HepG2 (cell line): ENCODE measurements around the gene RABEP2. TPM values are rescaled to one million over a fixed set of nuclear protein-coding genes. Genes with fewer than 3 reads are reported as not detected.

ENCODE experiments used
- ARNT2 ChIP-seq: sonication (generic); formaldehyde crosslinking; IDR thresholded peaks from 2 replicates; pipeline ENCODE4 v1.8.0; 2022; ENCODE audit warnings: mild to moderate bottlenecking, low read depth, missing genetic modification reagents, moderate library complexity
- ATRX ChIP-seq: sonication (generic); formaldehyde crosslinking; IDR thresholded peaks from 2 replicates; pipeline ENCODE4 v1.4.0; 2020; ENCODE audit warnings: missing genetic modification reagents, borderline replicate concordance
- HIVEP1 ChIP-seq: sonication (generic); formaldehyde crosslinking; IDR thresholded peaks from 2 replicates; pipeline ENCODE4 v1.4.0; 2020; ENCODE audit warnings: mild to moderate bottlenecking, missing genetic modification reagents
- KMT2A ChIP-seq: sonication (generic); formaldehyde crosslinking; IDR thresholded peaks from 2 replicates; pipeline ENCODE4 v1.4.0; 2020; ENCODE audit warnings: missing genetic modification reagents
- PAX8 ChIP-seq: sonication (generic); formaldehyde crosslinking; IDR thresholded peaks from 2 replicates; pipeline ENCODE4 v1.8.0; 2022; ENCODE audit warnings: mild to moderate bottlenecking, missing genetic modification reagents, borderline replicate concordance
- PHF5A ChIP-seq: IDR thresholded peaks from one replicate; pipeline ENCODE4 v1.6.1; 2018; ENCODE audit warnings: low read depth, missing genetic modification reagents; ENCODE audit not compliant: unreplicated experiment
- SUZ12 ChIP-seq: fragments of 150-350 bp; IDR thresholded peaks from 2 replicates; pipeline ENCODE4 v1.6.1; 2014; ENCODE audit warnings: low read depth, low read length
- SYNCRIP ChIP-seq: fragments of 200-400 bp; formaldehyde crosslinking; IDR thresholded peaks from 2 replicates; pipeline ENCODE4 v1.6.1; 2018; ENCODE audit warnings: mild to moderate bottlenecking, low read depth, low read length; ENCODE audit not compliant: insufficient read depth
- TBX3 ChIP-seq: fragments of 450-650 bp; IDR thresholded peaks from 2 replicates; pipeline ENCODE4 v1.6.1; 2017; ENCODE audit warnings: antibody characterized with exemption, mild to moderate bottlenecking, inconsistent platforms, borderline replicate concordance
- U2AF2 ChIP-seq: fragments of 200-400 bp; formaldehyde crosslinking; IDR thresholded peaks from 2 replicates; pipeline ENCODE4 v1.6.1; 2017; ENCODE audit warnings: low read depth, mild to moderate bottlenecking, low read length
- YY1 ChIP-seq: IDR thresholded peaks from 2 replicates; pipeline ENCODE4 v1.6.1; 2011; ENCODE audit warnings: low read length, low read depth, moderate library complexity, mild to moderate bottlenecking; ENCODE audit not compliant: insufficient read depth, insufficient replicate concordance
- ZFP1 ChIP-seq: IDR thresholded peaks from 2 replicates; pipeline ENCODE4 v1.6.1; 2016
- ZMAT5 ChIP-seq: sonication (generic); formaldehyde crosslinking; IDR thresholded peaks from 2 replicates; pipeline ENCODE4 v1.5.0; 2020; ENCODE audit warnings: mild to moderate bottlenecking, low read depth, missing genetic modification reagents, borderline replicate concordance
- ZNF496 ChIP-seq: sonication (generic); formaldehyde crosslinking; IDR thresholded peaks from 2 replicates; pipeline ENCODE4 v1.8.1; 2023; ENCODE audit warnings: mild to moderate bottlenecking, moderate library complexity, missing genetic modification reagents; ENCODE audit not compliant: insufficient replicate concordance
- ZNF891 ChIP-seq: sonication (generic); formaldehyde crosslinking; IDR thresholded peaks from 2 replicates; pipeline ENCODE4 v1.5.0; 2020; ENCODE audit warnings: mild to moderate bottlenecking, missing genetic modification reagents
- polyA plus RNA-seq, 8 experiments: library from polyadenylated mRNA; depleted of rRNA in 3 of 8; stranded (reverse) in 7 of 8; unstranded in 1 of 8; fragments of >200 nt; fragmentation: Illumina TruSeq in 4 of 8; extraction: Trizol in 4 of 8; gene quantifications; 2 replicates each; pipeline versions ENCODE4 v1.2.1 to v1.2.3, GENCODE V29; 2011 to 2016; ENCODE audit warnings: low read depth in 4 of 8, missing spikeins in 1 of 8, mixed read lengths in 1 of 8; ENCODE audit not compliant: insufficient read depth in 1 of 8
- total RNA-seq, 5 experiments: library from RNA; depleted of rRNA; stranded (reverse); fragments of >200 nt; fragmentation: Illumina TruSeq; extraction: Trizol; gene quantifications; 2 replicates each; pipeline ENCODE4 v1.2.3, GENCODE V29; 2016; ENCODE audit warnings: low read depth in 1 of 5
- TF ChIP-seq, protein P1 (sequence below): sonication (generic); formaldehyde crosslinking; IDR thresholded peaks from 2 replicates; pipeline ENCODE4 v1.4.0; 2020; ENCODE audit warnings: mild to moderate bottlenecking, missing genetic modification reagents
- TF ChIP-seq, protein P2 (sequence below): sonication (generic); formaldehyde crosslinking; IDR thresholded peaks from 2 replicates; pipeline ENCODE4 v1.4.0; 2020; ENCODE audit warnings: missing genetic modification reagents
- TF ChIP-seq, protein P3 (sequence below): sonication (generic); formaldehyde crosslinking; IDR thresholded peaks from 2 replicates; pipeline ENCODE4 v1.5.0; 2020; ENCODE audit warnings: missing genetic modification reagents
- TF ChIP-seq, protein P4 (sequence below): sonication (generic); formaldehyde crosslinking; IDR thresholded peaks from 2 replicates; pipeline ENCODE4 v1.4.0; 2020; ENCODE audit warnings: mild to moderate bottlenecking, missing genetic modification reagents

Gene RABEP2
- total and polyA plus RNA-seq, 2 of the 13 experiments (the other 11 are each of a cell fraction or from before 2014, with no cell fraction given) = 10.8 to 18.4 TPM

DNA sequence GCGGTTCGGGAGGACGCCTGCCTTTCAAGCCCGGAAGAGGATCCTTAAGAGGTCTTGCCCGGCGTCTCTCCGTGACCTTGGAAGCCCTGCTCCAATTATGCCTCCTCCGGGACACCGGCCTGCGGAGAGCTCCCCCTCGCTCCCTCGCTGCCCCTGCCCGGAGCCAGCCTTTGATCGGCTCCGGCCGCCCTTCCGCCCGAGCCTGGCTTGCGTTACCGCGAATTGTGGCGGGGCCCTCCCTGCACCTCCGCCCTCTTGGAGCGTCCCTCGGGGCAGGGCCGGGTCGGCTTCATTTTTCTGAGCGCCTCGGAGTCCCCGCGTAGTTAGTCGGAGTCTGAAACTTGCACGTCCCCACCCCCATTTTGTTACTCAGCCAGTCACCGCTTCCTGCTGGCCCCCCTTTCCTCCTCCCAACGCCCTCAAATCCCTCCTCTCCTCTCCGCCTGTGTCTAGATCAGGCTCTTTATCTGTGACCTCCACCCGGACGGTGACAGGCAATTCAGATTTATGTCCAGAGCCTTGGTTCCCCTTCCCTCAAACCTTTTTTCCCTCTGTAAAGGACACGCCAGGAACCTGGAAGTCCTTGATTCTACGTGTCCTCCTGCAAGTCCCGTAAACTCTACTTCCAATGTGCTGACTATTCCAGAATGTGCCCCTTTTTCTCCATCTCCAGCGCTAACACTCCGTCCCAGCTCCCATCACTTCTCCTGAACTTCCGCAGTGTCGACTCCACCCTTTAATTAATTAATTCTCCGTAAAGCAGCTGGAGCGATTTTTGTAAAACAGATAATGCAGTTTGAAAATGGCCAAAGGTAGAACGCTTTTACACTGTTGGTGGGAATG lies 569 bp upstream of the RABEP2 start (continued):
- no peak for TF ChIP-seq TBX3
- no peak for TF ChIP-seq U2AF2
- no peak for TF ChIP-seq ZMAT5 (CRISPR knock-in tag)
- no peak for TF ChIP-seq ATRX
- peak; percentile 49; the same call in 1 of the 2 replicates for TF ChIP-seq HIVEP1
- TF ChIP-seq, protein P1, sequence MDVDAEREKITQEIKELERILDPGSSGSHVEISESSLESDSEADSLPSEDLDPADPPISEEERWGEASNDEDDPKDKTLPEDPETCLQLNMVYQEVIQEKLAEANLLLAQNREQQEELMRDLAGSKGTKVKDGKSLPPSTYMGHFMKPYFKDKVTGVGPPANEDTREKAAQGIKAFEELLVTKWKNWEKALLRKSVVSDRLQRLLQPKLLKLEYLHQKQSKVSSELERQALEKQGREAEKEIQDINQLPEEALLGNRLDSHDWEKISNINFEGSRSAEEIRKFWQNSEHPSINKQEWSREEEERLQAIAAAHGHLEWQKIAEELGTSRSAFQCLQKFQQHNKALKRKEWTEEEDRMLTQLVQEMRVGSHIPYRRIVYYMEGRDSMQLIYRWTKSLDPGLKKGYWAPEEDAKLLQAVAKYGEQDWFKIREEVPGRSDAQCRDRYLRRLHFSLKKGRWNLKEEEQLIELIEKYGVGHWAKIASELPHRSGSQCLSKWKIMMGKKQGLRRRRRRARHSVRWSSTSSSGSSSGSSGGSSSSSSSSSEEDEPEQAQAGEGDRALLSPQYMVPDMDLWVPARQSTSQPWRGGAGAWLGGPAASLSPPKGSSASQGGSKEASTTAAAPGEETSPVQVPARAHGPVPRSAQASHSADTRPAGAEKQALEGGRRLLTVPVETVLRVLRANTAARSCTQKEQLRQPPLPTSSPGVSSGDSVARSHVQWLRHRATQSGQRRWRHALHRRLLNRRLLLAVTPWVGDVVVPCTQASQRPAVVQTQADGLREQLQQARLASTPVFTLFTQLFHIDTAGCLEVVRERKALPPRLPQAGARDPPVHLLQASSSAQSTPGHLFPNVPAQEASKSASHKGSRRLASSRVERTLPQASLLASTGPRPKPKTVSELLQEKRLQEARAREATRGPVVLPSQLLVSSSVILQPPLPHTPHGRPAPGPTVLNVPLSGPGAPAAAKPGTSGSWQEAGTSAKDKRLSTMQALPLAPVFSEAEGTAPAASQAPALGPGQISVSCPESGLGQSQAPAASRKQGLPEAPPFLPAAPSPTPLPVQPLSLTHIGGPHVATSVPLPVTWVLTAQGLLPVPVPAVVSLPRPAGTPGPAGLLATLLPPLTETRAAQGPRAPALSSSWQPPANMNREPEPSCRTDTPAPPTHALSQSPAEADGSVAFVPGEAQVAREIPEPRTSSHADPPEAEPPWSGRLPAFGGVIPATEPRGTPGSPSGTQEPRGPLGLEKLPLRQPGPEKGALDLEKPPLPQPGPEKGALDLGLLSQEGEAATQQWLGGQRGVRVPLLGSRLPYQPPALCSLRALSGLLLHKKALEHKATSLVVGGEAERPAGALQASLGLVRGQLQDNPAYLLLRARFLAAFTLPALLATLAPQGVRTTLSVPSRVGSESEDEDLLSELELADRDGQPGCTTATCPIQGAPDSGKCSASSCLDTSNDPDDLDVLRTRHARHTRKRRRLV (CRISPR knock-in tag) = no peak
- TF ChIP-seq SYNCRIP = no peak
- TF ChIP-seq KMT2A = 0 out of 2 replicates have a peak, but pooled peaks have one; percentile 43
- no peak for TF ChIP-seq ARNT2 (CRISPR knock-in tag)
- TF ChIP-seq, protein P2, sequence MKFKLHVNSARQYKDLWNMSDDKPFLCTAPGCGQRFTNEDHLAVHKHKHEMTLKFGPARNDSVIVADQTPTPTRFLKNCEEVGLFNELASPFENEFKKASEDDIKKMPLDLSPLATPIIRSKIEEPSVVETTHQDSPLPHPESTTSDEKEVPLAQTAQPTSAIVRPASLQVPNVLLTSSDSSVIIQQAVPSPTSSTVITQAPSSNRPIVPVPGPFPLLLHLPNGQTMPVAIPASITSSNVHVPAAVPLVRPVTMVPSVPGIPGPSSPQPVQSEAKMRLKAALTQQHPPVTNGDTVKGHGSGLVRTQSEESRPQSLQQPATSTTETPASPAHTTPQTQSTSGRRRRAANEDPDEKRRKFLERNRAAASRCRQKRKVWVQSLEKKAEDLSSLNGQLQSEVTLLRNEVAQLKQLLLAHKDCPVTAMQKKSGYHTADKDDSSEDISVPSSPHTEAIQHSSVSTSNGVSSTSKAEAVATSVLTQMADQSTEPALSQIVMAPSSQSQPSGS (CRISPR knock-in tag) = no peak
- TF ChIP-seq, protein P3, sequence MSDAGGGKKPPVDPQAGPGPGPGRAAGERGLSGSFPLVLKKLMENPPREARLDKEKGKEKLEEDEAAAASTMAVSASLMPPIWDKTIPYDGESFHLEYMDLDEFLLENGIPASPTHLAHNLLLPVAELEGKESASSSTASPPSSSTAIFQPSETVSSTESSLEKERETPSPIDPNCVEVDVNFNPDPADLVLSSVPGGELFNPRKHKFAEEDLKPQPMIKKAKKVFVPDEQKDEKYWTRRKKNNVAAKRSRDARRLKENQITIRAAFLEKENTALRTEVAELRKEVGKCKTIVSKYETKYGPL = no peak
- no peak for TF ChIP-seq ZNF496 (CRISPR knock-in tag)
- TF ChIP-seq PHF5A (CRISPR knock-in tag) = no peak
- TF ChIP-seq SUZ12 = no peak
- 0 out of 2 replicates have a peak, but pooled peaks have one; percentile 11 for TF ChIP-seq ZNF891 (CRISPR knock-in tag)
- no peak for TF ChIP-seq PAX8 (CRISPR knock-in tag)
- TF ChIP-seq, protein P4, sequence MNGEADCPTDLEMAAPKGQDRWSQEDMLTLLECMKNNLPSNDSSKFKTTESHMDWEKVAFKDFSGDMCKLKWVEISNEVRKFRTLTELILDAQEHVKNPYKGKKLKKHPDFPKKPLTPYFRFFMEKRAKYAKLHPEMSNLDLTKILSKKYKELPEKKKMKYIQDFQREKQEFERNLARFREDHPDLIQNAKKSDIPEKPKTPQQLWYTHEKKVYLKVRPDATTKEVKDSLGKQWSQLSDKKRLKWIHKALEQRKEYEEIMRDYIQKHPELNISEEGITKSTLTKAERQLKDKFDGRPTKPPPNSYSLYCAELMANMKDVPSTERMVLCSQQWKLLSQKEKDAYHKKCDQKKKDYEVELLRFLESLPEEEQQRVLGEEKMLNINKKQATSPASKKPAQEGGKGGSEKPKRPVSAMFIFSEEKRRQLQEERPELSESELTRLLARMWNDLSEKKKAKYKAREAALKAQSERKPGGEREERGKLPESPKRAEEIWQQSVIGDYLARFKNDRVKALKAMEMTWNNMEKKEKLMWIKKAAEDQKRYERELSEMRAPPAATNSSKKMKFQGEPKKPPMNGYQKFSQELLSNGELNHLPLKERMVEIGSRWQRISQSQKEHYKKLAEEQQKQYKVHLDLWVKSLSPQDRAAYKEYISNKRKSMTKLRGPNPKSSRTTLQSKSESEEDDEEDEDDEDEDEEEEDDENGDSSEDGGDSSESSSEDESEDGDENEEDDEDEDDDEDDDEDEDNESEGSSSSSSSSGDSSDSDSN (CRISPR knock-in tag) = peak; percentile 96
- no peak for TF ChIP-seq ZFP1 (CRISPR knock-in tag)
- peak; percentile 39 for TF ChIP-seq YY1
